ENCODE data around the gene ARFIP1. TPM values are rescaled to one million over a fixed set of nuclear protein-coding genes. Genes with fewer than 3 reads are reported as not detected.

Gene ARFIP1
- total RNA-seq, 6 experiments from 2014 or later: 34.8 to 44.3 (median 37.7) TPM

GRCh38 chr4:152950402-152951274 is 170.9 kb downstream of the ARFIP1 start:
- no peak for TF ChIP-seq CTCF (IDR thresholded peaks at IDR 0.05)
- H3K36me3 Mint-ChIP-seq (ENCODE audit: low read depth): no peaks in the 10 kb centered on the region
- H3K27me3 Mint-ChIP-seq (ENCODE audit: insufficient read depth): peaks cover 1% of the 10 kb centered on the region; the same call in 1 of the 2 replicates
- no peak for DNase-seq
- H3K27ac Mint-ChIP-seq: no peak overlapping the region
- no peak overlapping the region for H3K4me3 Mint-ChIP-seq
- no peaks in the 10 kb centered on the region for H3K9me3 Mint-ChIP-seq
- peaks cover 20% of the 10 kb centered on the region for H3K4me1 Mint-ChIP-seq (ENCODE audit: low read depth)

GRCh38 chr4:152951348-152951747 is 171.6 kb downstream of the ARFIP1 start:
- no peak overlapping the region for H3K27ac Mint-ChIP-seq
- no peaks in the 10 kb centered on the region; the same call in 1 of the 2 replicates for H3K27me3 Mint-ChIP-seq (ENCODE audit: insufficient read depth)
- no peaks in the 10 kb centered on the region for H3K9me3 Mint-ChIP-seq
- TF ChIP-seq CTCF (IDR thresholded peaks at IDR 0.05): no peak
- peaks cover 27% of the 10 kb centered on the region for H3K4me1 Mint-ChIP-seq (ENCODE audit: low read depth)
- H3K4me3 Mint-ChIP-seq: no peak overlapping the region
- no peak for DNase-seq
- H3K36me3 Mint-ChIP-seq (ENCODE audit: low read depth): no peaks in the 10 kb centered on the region

GRCh38 chr4:152953514-152953913 is 173.8 kb downstream of the ARFIP1 start:
- no peak overlapping the region for H3K4me3 Mint-ChIP-seq
- no peak for TF ChIP-seq CTCF (IDR thresholded peaks at IDR 0.05)
- H3K9me3 Mint-ChIP-seq: no peaks in the 10 kb centered on the region
- H3K27ac Mint-ChIP-seq: no peak overlapping the region
- no peaks in the 10 kb centered on the region for H3K36me3 Mint-ChIP-seq (ENCODE audit: low read depth)
- H3K27me3 Mint-ChIP-seq (ENCODE audit: insufficient read depth): no peaks in the 10 kb centered on the region; the same call in 1 of the 2 replicates
- DNase-seq: no peak
- H3K4me1 Mint-ChIP-seq (ENCODE audit: low read depth): peaks cover 42% of the 10 kb centered on the region

GRCh38 chr4:152954741-152955140 is 175.0 kb downstream of the ARFIP1 start:
- TF ChIP-seq CTCF (IDR thresholded peaks at IDR 0.05): no peak
- H3K36me3 Mint-ChIP-seq (ENCODE audit: low read depth): no peaks in the 10 kb centered on the region
- no peak overlapping the region for H3K4me3 Mint-ChIP-seq
- no peak for DNase-seq
- peaks cover 42% of the 10 kb centered on the region for H3K4me1 Mint-ChIP-seq (ENCODE audit: low read depth)
- H3K9me3 Mint-ChIP-seq: no peaks in the 10 kb centered on the region
- H3K27me3 Mint-ChIP-seq (ENCODE audit: insufficient read depth): no peaks in the 10 kb centered on the region; the same call in 1 of the 2 replicates
- no peak overlapping the region for H3K27ac Mint-ChIP-seq

GRCh38 chr4:152956147-152956546 is 176.4 kb downstream of the ARFIP1 start:
- Mint-ChIP-seq H3K4me1 (ENCODE audit: low read depth) (peaks cover 40% of the 10 kb centered on the region), H3K36me3 (ENCODE audit: low read depth) (no peaks in the 10 kb centered on the region), H3K9me3 (no peaks in the 10 kb centered on the region), H3K4me3 (peak overlapping the region; percentile 41; the same call in 1 of the 2 replicates), H3K27me3 (ENCODE audit: insufficient read depth) (no peaks in the 10 kb centered on the region; the same call in 1 of the 2 replicates), H3K27ac (no peak overlapping the region)
- no peak for DNase-seq
- no peak for TF ChIP-seq CTCF (IDR thresholded peaks at IDR 0.05)
